Spleen (tissue), 7 donors: ENCODE results near the gene S100A1.

Experiments
- POLR2A ChIP-seq, 3 donors: fragments of 450-650 bp; IDR thresholded peaks; one replicate each; pipeline ENCODE4 v1.5.1; 2017; ENCODE audit warnings: antibody characterized with exemption in 3 of 3, mild to moderate bottlenecking in 1 of 3
- POLR2AphosphoS5 ChIP-seq, 3 donors: sonication (generic); formaldehyde crosslinking; IDR thresholded peaks; one replicate each; pipeline ENCODE4 v1.5.1; 2017; ENCODE audit warnings: antibody characterized with exemption in 3 of 3
- TF ChIP-seq, protein P1 (sequence below), 11 experiments: fragments of 200-600 bp in 7 of 11; fragments of 450-650 bp in 4 of 11; sonication (generic) in 4 of 11; IDR thresholded peaks in 8 of 11; conservative IDR thresholded peaks in 3 of 11; 1 replicate in 7 of 11; 2 replicates in 4 of 11; pipeline versions ENCODE4 v1.4.0 to v1.8.0; 2016 to 2021; ENCODE audit warnings: antibody characterized with exemption in 11 of 11, inconsistent platforms in 4 of 11, mild to moderate bottlenecking in 1 of 11
- donor health status: DM: no; HTN: no; CAD: no; lungs with moderate emphysema.
- donor health status: DM: no; HTN: no; CAD: no.
- donor health status: DM: no; HTN: no; CAD: no.

DNA sequence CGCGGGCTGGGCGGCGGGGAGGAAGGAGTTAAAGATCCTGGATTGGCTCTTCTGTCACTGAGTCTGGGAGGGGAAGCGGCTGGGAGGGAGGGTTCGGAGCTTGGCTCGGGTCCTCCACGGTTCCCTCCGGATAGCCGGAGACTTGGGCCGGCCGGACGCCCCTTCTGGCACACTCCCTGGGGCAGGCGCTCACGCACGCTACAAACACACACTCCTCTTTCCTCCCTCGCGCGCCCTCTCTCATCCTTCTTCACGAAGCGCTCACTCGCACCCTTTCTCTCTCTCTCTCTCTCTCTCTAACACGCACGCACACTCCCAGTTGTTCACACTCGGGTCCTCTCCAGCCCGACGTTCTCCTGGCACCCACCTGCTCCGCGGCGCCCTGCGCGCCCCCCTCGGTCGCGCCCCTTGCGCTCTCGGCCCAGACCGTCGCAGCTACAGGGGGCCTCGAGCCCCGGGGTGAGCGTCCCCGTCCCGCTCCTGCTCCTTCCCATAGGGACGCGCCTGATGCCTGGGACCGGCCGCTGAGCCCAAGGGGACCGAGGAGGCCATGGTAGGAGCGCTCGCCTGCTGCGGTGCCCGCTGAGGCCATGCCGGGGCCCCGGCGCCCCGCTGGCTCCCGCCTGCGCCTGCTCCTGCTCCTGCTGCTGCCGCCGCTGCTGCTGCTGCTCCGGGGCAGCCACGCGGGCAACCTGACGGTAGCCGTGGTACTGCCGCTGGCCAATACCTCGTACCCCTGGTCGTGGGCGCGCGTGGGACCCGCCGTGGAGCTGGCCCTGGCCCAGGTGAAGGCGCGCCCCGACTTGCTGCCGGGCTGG lies 50.5 kb downstream of the S100A1 start, which contains the start of gene NPR1:
- TF ChIP-seq POLR2A (IDR thresholded peaks at IDR 0.05): no peak
- TF ChIP-seq, protein P1, sequence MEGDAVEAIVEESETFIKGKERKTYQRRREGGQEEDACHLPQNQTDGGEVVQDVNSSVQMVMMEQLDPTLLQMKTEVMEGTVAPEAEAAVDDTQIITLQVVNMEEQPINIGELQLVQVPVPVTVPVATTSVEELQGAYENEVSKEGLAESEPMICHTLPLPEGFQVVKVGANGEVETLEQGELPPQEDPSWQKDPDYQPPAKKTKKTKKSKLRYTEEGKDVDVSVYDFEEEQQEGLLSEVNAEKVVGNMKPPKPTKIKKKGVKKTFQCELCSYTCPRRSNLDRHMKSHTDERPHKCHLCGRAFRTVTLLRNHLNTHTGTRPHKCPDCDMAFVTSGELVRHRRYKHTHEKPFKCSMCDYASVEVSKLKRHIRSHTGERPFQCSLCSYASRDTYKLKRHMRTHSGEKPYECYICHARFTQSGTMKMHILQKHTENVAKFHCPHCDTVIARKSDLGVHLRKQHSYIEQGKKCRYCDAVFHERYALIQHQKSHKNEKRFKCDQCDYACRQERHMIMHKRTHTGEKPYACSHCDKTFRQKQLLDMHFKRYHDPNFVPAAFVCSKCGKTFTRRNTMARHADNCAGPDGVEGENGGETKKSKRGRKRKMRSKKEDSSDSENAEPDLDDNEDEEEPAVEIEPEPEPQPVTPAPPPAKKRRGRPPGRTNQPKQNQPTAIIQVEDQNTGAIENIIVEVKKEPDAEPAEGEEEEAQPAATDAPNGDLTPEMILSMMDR (IDR thresholded peaks at IDR 0.05 in 8 of 11, conservative IDR thresholded peaks at IDR 0.05 in 3 of 11): no peak
- peak in 1 of 3 donors; percentile 35 for TF ChIP-seq POLR2AphosphoS5 (IDR thresholded peaks at IDR 0.05)
